Kidney capillary endothelial cell (primary cell): ENCODE results near the gene PPP1R2.

ENCODE experiments used
- DNase-seq: peaks from one replicate; pipeline ENCODE4 v3.0.0-alpha.2; 2018; ENCODE audit warnings: low spot score

PPP1R2 gene

GRCh38 chr3:195565716-195566115, 22.6 kb upstream of the PPP1R2 start:
- DNase-seq, result no peak

GRCh38 chr3:195563317-195563716, 20.2 kb upstream of the PPP1R2 start:
- no peak for DNase-seq

- no peak for DNase-seq
Measured at GRCh38 chr3:195559723-195560409, 16.7 kb upstream of the PPP1R2 start.

GRCh38 chr3:195558602-195559001, 15.5 kb upstream of the PPP1R2 start:
- DNase-seq, result no peak

GRCh38 chr3:195557322-195557721, 14.2 kb upstream of the PPP1R2 start:
- DNase-seq, result no peak

- no peak for DNase-seq
Measured at GRCh38 chr3:195556390-195556789, 13.3 kb upstream of the PPP1R2 start.

GRCh38 chr3:195555110-195555509, 12.0 kb upstream of the PPP1R2 start:
- no peak for DNase-seq

- no peak for DNase-seq
Measured at GRCh38 chr3:195554458-195554857, 11.3 kb upstream of the PPP1R2 start.

GRCh38 chr3:195553268-195553667, 10.1 kb upstream of the PPP1R2 start:
- DNase-seq, result no peak

GRCh38 chr3:195551381-195551978, 8.4 kb upstream of the PPP1R2 start:
- DNase-seq, result no peak

- DNase-seq, result no peak
Measured at GRCh38 chr3:195550723-195551122, 7.6 kb upstream of the PPP1R2 start.

- no peak for DNase-seq
Measured at GRCh38 chr3:195549931-195550519, 6.9 kb upstream of the PPP1R2 start.

GRCh38 chr3:195548987-195549386, 5.9 kb upstream of the PPP1R2 start:
- peak; percentile 30 for DNase-seq

- DNase-seq, result no peak
Measured at GRCh38 chr3:195548501-195548900, 5.4 kb upstream of the PPP1R2 start.

- no peak for DNase-seq
Measured at GRCh38 chr3:195548006-195548405, 4.9 kb upstream of the PPP1R2 start.

GRCh38 chr3:195546130-195546560, 3.0 kb upstream of the PPP1R2 start:
- DNase-seq, result peak; percentile 67

GRCh38 chr3:195544634-195545033, 1.5 kb upstream of the PPP1R2 start:
- DNase-seq, result peak; percentile 57

- no peak for DNase-seq
Measured at GRCh38 chr3:195544230-195544536, 1.1 kb upstream of the PPP1R2 start.

GRCh38 chr3:195543500-195544229, 540 bp upstream of the PPP1R2 start:
- no peak for DNase-seq

- DNase-seq, result peak; percentile 23
Measured at GRCh38 chr3:195542316-195542697, 818 bp downstream of the PPP1R2 start.

GRCh38 chr3:195540511-195540910, 2.6 kb downstream of the PPP1R2 start:
- DNase-seq, result no peak

GRCh38 chr3:195540027-195540426, 3.1 kb downstream of the PPP1R2 start:
- no peak for DNase-seq

- DNase-seq, result no peak
Measured at GRCh38 chr3:195539479-195539878, 3.6 kb downstream of the PPP1R2 start.
